CD4-positive, alpha-beta T cell treated with Interleukin-2 at 100 ng/mL for 4 hours (primary cell): ENCODE measurements around the gene MACROD2.

Source experiments
- DNase-seq: peaks from one replicate; pipeline ENCODE4 v3.0.0-alpha.2; 2020; ENCODE audit warnings: low spot score

The MACROD2 gene

GRCh38 chr20:15582146-15582760, 1586.9 kb downstream of the MACROD2 start:
- no peak for DNase-seq

- no peak for DNase-seq
These were observed 1589.2 kb downstream of the MACROD2 start for GRCh38 chr20:15584507-15584906.

GRCh38 chr20:15593081-15593480, 1597.8 kb downstream of the MACROD2 start:
- no peak for DNase-seq

GRCh38 chr20:15594158-15594695, 1598.9 kb downstream of the MACROD2 start:
- no peak for DNase-seq

GRCh38 chr20:15596220-15596890, 1601.0 kb downstream of the MACROD2 start:
- DNase-seq = no peak

GRCh38 chr20:15597306-15597705, 1602.0 kb downstream of the MACROD2 start:
- no peak for DNase-seq

- DNase-seq = no peak
These were observed 1604.6 kb downstream of the MACROD2 start for GRCh38 chr20:15599961-15600360.

GRCh38 chr20:15600565-15600964, 1605.2 kb downstream of the MACROD2 start:
- DNase-seq = no peak

- DNase-seq = no peak
These were observed 1608.2 kb downstream of the MACROD2 start for GRCh38 chr20:15603506-15603905.

- DNase-seq = no peak
These were observed 1608.9 kb downstream of the MACROD2 start for GRCh38 chr20:15603978-15604805.

- DNase-seq = no peak
These were observed 1614.6 kb downstream of the MACROD2 start for GRCh38 chr20:15609921-15610320.

- no peak for DNase-seq
These were observed 1615.5 kb downstream of the MACROD2 start for GRCh38 chr20:15610787-15611186.

- no peak for DNase-seq
These were observed 1616.2 kb downstream of the MACROD2 start for GRCh38 chr20:15611541-15611940.

GRCh38 chr20:15612198-15612597, 1616.9 kb downstream of the MACROD2 start:
- DNase-seq = no peak

GRCh38 chr20:15612769-15613168, 1617.5 kb downstream of the MACROD2 start:
- no peak for DNase-seq

GRCh38 chr20:15613530-15613929, 1618.2 kb downstream of the MACROD2 start:
- DNase-seq = no peak

GRCh38 chr20:15616626-15617025, 1621.3 kb downstream of the MACROD2 start:
- no peak for DNase-seq

- DNase-seq = no peak
These were observed 1622.8 kb downstream of the MACROD2 start for GRCh38 chr20:15618110-15618509.

- no peak for DNase-seq
These were observed 1623.6 kb downstream of the MACROD2 start for GRCh38 chr20:15618912-15619311.

- no peak for DNase-seq
These were observed 1624.0 kb downstream of the MACROD2 start for GRCh38 chr20:15619341-15619740.

GRCh38 chr20:15619816-15620215, 1624.5 kb downstream of the MACROD2 start:
- no peak for DNase-seq

GRCh38 chr20:15622368-15622767, 1627.1 kb downstream of the MACROD2 start:
- no peak for DNase-seq

GRCh38 chr20:15623215-15623614, 1627.9 kb downstream of the MACROD2 start:
- DNase-seq = no peak
